ENCODE data around the gene EEF1AKMT1.
"Not testable (repeated sequence)": the region's sequence is repeated elsewhere in the genome, so short reads cannot be mapped to it uniquely, and the experiment has no call there.

EEF1AKMT1 gene

DNA sequence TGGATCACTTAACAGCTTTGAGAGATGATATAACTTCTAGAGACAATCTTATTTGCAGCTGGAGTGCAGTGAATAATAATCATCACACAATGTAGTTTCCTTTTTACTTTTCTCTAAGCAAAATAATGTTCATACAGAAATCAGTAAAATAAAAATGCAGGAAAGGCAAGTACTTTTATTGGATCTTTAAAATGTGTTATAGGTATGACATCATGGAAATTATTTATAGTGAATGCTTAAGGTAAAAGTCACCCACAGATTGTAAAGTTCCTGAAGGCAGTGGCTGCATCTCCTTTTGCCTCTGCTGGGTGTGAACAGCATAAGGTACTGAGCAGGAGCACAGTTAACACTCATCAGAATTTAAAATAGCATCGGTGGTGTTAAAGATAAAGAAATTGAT, 87.6 kb downstream of the EEF1AKMT1 start:
- no peak overlapping the region for H3K4me3 ChIP-seq (ENCODE audit: low read depth, low read length)
- TF ChIP-seq, protein P1, sequence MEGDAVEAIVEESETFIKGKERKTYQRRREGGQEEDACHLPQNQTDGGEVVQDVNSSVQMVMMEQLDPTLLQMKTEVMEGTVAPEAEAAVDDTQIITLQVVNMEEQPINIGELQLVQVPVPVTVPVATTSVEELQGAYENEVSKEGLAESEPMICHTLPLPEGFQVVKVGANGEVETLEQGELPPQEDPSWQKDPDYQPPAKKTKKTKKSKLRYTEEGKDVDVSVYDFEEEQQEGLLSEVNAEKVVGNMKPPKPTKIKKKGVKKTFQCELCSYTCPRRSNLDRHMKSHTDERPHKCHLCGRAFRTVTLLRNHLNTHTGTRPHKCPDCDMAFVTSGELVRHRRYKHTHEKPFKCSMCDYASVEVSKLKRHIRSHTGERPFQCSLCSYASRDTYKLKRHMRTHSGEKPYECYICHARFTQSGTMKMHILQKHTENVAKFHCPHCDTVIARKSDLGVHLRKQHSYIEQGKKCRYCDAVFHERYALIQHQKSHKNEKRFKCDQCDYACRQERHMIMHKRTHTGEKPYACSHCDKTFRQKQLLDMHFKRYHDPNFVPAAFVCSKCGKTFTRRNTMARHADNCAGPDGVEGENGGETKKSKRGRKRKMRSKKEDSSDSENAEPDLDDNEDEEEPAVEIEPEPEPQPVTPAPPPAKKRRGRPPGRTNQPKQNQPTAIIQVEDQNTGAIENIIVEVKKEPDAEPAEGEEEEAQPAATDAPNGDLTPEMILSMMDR (IDR thresholded peaks at IDR 0.05; ENCODE audit: low read depth, low read length): no peak
- DNase-seq: no peak
- H3K27ac ChIP-seq: no peak overlapping the region
- no peaks in the 10 kb centered on the region for H3K9me3 ChIP-seq (ENCODE audit: severe bottlenecking)
- H3K36me3 ChIP-seq: no peaks in the 10 kb centered on the region
- no peaks in the 10 kb centered on the region for H3K27me3 ChIP-seq (ENCODE audit: insufficient read depth, low read depth, severe bottlenecking)

DNA sequence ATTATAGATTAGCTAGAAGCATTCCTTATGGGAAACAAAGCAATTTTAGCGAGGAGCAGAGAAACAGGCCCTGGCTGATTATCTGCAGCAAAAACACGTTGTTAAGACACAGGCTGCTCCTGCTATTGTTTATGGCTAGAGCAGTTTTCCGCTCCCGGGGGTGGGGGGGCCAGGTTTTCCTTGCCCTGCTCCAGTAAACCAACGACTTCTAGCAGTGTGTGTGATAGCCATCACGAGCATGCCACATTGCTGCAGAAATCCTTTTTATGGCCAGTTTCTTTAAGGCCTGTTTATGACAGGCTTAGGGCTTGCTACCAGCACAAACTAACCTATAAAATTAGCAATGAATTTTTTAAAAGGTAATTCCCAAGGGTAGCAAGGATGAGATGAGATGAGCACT, 88.7 kb downstream of the EEF1AKMT1 start:
- H3K36me3 ChIP-seq: no peaks in the 10 kb centered on the region
- no peaks in the 10 kb centered on the region for H3K27me3 ChIP-seq (ENCODE audit: insufficient read depth, low read depth, severe bottlenecking)
- TF ChIP-seq, protein P1 (IDR thresholded peaks at IDR 0.05; ENCODE audit: low read depth, low read length): no peak
- no peak overlapping the region for H3K4me3 ChIP-seq (ENCODE audit: low read depth, low read length)
- H3K9me3 ChIP-seq (ENCODE audit: severe bottlenecking): no peaks in the 10 kb centered on the region
- no peak overlapping the region for H3K27ac ChIP-seq
- no peak for DNase-seq

DNA sequence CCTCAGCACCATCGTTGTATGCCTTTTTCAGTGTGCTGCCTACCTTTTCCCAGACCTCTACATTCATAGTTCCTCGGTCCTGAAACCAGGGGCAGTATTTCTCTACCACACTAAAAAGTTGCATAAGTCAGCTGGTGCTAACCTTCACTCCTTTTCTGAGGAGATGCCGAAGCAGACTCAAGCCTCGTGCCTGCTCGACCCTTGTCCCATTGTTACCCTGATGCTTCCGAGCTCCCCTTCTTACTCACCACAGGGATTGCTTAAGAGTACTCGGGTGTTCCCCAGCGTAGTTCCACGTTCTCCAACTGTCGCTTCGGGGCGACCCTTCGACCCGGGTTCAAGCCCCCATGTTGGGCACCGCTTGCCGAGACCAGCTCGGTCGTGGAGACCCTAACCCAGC, 89.2 kb downstream of the EEF1AKMT1 start:
- Histone ChIP-seq H3K27me3 (ENCODE audit: insufficient read depth, low read depth, severe bottlenecking) (no peaks in the 10 kb centered on the region), H3K27ac (no peak overlapping the region), H3K36me3 (no peaks in the 10 kb centered on the region), H3K4me3 (ENCODE audit: low read depth, low read length) (no peak overlapping the region), H3K9me3 (ENCODE audit: severe bottlenecking) (no peaks in the 10 kb centered on the region)
- no peak for DNase-seq
- TF ChIP-seq, protein P1 (IDR thresholded peaks at IDR 0.05; ENCODE audit: low read depth, low read length): no peak

DNA sequence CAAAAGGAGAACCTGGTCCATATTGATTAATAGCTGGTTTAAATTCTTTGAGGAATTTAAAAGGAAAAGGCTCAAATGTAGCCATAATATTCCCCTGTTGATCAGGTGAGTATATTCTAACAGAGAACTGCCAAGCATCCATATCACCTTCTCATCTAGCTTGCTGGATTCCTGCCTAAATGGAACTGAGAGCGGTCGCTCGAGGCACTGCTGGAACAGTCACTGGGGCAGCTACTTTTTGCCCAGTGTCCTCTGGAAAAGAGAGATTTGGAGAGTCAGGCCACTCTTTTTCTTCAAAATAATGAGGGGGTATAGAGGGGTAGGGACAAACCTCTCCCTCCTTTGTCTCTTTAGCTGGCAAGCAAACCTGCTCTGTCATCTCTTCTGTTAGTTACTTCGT, 89.7 kb downstream of the EEF1AKMT1 start:
- TF ChIP-seq, protein P1 (IDR thresholded peaks at IDR 0.05; ENCODE audit: low read depth, low read length): no peak
- no peaks in the 10 kb centered on the region for H3K27me3 ChIP-seq (ENCODE audit: insufficient read depth, low read depth, severe bottlenecking)
- no peak for DNase-seq

DNA sequence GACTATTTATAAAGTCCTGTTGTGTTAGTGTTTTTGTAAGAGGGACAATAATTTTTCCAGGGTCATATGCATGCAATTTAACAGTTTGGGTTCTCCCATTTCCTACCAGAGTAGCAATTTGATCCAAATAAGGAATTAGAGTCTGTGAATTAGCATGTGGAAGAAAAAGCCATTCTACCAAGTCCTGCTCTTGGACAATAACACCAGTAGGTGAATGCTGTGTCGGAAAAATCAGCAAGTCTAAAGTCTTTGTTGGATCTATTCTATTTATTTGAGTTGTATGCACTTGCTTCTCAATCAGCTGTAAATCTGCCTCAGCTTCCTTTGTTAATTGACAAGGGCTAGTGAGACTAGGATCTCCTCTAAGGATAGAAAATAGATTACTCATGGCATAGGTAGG, 91.7 kb downstream of the EEF1AKMT1 start:
- DNase-seq: no peak

More for the DNA sequence above, 89.7 kb downstream of the EEF1AKMT1 start:
- Histone ChIP-seq H3K36me3 (no peaks in the 10 kb centered on the region), H3K27ac (no peak overlapping the region), H3K4me3 (ENCODE audit: low read depth, low read length) (no peak overlapping the region), H3K9me3 (ENCODE audit: severe bottlenecking) (no peaks in the 10 kb centered on the region)

DNA sequence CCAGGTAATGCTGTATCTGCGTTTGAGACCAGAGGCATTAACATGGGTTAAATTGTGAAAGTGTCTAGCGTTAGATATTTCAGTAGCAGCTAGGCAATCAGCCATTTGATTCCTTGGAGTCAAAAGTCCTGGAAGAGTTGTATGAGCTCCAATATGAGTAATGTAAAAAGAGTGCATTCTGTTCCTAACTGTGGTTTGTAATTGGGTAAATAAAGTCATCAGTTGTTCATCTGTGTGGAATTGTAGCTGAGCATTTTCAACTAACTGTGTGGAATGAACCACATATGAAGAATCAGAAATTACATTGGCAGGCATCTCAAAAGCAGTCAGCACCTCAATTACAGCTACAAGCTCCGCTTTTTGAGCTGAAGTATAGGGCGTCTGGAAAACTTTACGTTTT, 92.3 kb downstream of the EEF1AKMT1 start:
- H3K4me3 ChIP-seq (ENCODE audit: low read depth, low read length); H3K27ac ChIP-seq; H3K36me3 ChIP-seq; DNase-seq; H3K27me3 ChIP-seq (ENCODE audit: insufficient read depth, low read depth, severe bottlenecking); H3K9me3 ChIP-seq (ENCODE audit: severe bottlenecking): not testable (repeated sequence)

More for the DNA sequence above, 91.7 kb downstream of the EEF1AKMT1 start:
- TF ChIP-seq, protein P1 (IDR thresholded peaks at IDR 0.05; ENCODE audit: low read depth, low read length): no peak
- no peak overlapping the region for H3K27ac ChIP-seq
- H3K9me3 ChIP-seq (ENCODE audit: severe bottlenecking): no peaks in the 10 kb centered on the region
- H3K4me3 ChIP-seq (ENCODE audit: low read depth, low read length): no peak overlapping the region
- no peaks in the 10 kb centered on the region for H3K36me3 ChIP-seq
- H3K27me3 ChIP-seq (ENCODE audit: insufficient read depth, low read depth, severe bottlenecking): no peaks in the 10 kb centered on the region
